Muscle layer of colon (tissue), 2 donors: ENCODE data around the gene MEN1.

Source experiments
- H3K27ac ChIP-seq: one replicate; pipeline ENCODE4 v1.7.0; 2013; ENCODE audit warnings: low read depth, mild to moderate bottlenecking, low read length, moderate library complexity
- H3K27me3 ChIP-seq, 2 donors: one replicate each; pipeline ENCODE4 v1.7.0; 2013; ENCODE audit warnings: low read length in 2 of 2, mild to moderate bottlenecking in 2 of 2; ENCODE audit not compliant: insufficient read depth in 2 of 2, control insufficient read depth in 1 of 2
- H3K36me3 ChIP-seq: one replicate; pipeline ENCODE4 v1.7.0; 2013; ENCODE audit warnings: mild to moderate bottlenecking, low read length; ENCODE audit not compliant: insufficient read depth
- H3K4me1 ChIP-seq: one replicate; pipeline ENCODE4 v1.7.0; 2013; ENCODE audit warnings: mild to moderate bottlenecking, low read length; ENCODE audit not compliant: insufficient read depth
- H3K4me3 ChIP-seq, 2 donors: one replicate each; pipeline ENCODE4 v1.7.0; 2013; ENCODE audit warnings: low read length in 2 of 2, low read depth in 1 of 2, mild to moderate bottlenecking in 1 of 2, moderate library complexity in 1 of 2
- H3K9ac ChIP-seq: one replicate; pipeline ENCODE4 v1.7.0; 2013; ENCODE audit warnings: low read length
- H3K9me3 ChIP-seq: one replicate; pipeline ENCODE4 v1.7.0; 2013; ENCODE audit warnings: mild to moderate bottlenecking, low read length
- donor health status: abdominal sarcoma.
- donor health status: Adenocarcinoma of cecum.

The MEN1 gene

GRCh38 chr11:64796047-64796756 lies 14.1 kb downstream of the MEN1 start:
- H3K27me3 ChIP-seq: no peaks in the 10 kb centered on the region
- H3K4me1 ChIP-seq: no peaks in the 10 kb centered on the region
- no peaks in the 10 kb centered on the region for H3K9me3 ChIP-seq
- no peak overlapping the region for H3K4me3 ChIP-seq
- no peak overlapping the region for H3K27ac ChIP-seq
- H3K36me3 ChIP-seq: peaks cover 9% of the 10 kb centered on the region
- no peak overlapping the region for H3K9ac ChIP-seq

- Histone ChIP-seq H3K4me3 (no peak overlapping the region), H3K36me3 (peaks cover 9% of the 10 kb centered on the region)
These were observed 15.8 kb downstream of the MEN1 start for GRCh38 chr11:64794526-64794925.

GRCh38 chr11:64793271-64794160 lies 16.8 kb downstream of the MEN1 start:
- Histone ChIP-seq H3K36me3 (peaks cover 15% of the 10 kb centered on the region), H3K4me3 (no peak overlapping the region), H3K27me3 (no peaks in the 10 kb centered on the region), H3K9me3 (no peaks in the 10 kb centered on the region), H3K27ac (no peak overlapping the region), H3K9ac (no peak overlapping the region), H3K4me1 (no peaks in the 10 kb centered on the region)

More at GRCh38 chr11:64794526-64794925, 15.8 kb downstream of the MEN1 start:
- Histone ChIP-seq H3K27ac (no peak overlapping the region), H3K9me3 (no peaks in the 10 kb centered on the region), H3K27me3 (no peaks in the 10 kb centered on the region), H3K4me1 (no peaks in the 10 kb centered on the region), H3K9ac (no peak overlapping the region)

GRCh38 chr11:64792482-64792881 lies 17.9 kb downstream of the MEN1 start:
- Histone ChIP-seq H3K9ac (no peak overlapping the region), H3K27ac (no peak overlapping the region), H3K9me3 (no peaks in the 10 kb centered on the region), H3K4me1 (no peaks in the 10 kb centered on the region), H3K4me3 (no peak overlapping the region), H3K27me3 (no peaks in the 10 kb centered on the region), H3K36me3 (peaks cover 18% of the 10 kb centered on the region)

- Histone ChIP-seq H3K27me3 (no peaks in the 10 kb centered on the region), H3K4me3 (no peak overlapping the region), H3K27ac (no peak overlapping the region), H3K9me3 (no peaks in the 10 kb centered on the region), H3K9ac (no peak overlapping the region), H3K4me1 (no peaks in the 10 kb centered on the region), H3K36me3 (peaks cover 18% of the 10 kb centered on the region)
These were observed 18.5 kb downstream of the MEN1 start for GRCh38 chr11:64791781-64792291.

GRCh38 chr11:64790205-64791095 lies 19.9 kb downstream of the MEN1 start:
- no peaks in the 10 kb centered on the region for H3K4me1 ChIP-seq
- H3K36me3 ChIP-seq: peaks cover 9% of the 10 kb centered on the region
- no peak overlapping the region for H3K27ac ChIP-seq
- no peak overlapping the region for H3K9ac ChIP-seq
- no peaks in the 10 kb centered on the region for H3K9me3 ChIP-seq
- no peaks in the 10 kb centered on the region for H3K27me3 ChIP-seq
- H3K4me3 ChIP-seq: no peak overlapping the region

GRCh38 chr11:64789331-64790204 lies 20.8 kb downstream of the MEN1 start:
- no peak overlapping the region for H3K4me3 ChIP-seq
- H3K27me3 ChIP-seq: no peaks in the 10 kb centered on the region
- no peaks in the 10 kb centered on the region for H3K9me3 ChIP-seq
- H3K4me1 ChIP-seq: no peaks in the 10 kb centered on the region
- peaks cover 9% of the 10 kb centered on the region for H3K36me3 ChIP-seq
- H3K27ac ChIP-seq: no peak overlapping the region
- no peak overlapping the region for H3K9ac ChIP-seq

- Histone ChIP-seq H3K4me1 (no peaks in the 10 kb centered on the region), H3K27me3 (no peaks in the 10 kb centered on the region), H3K9me3 (no peaks in the 10 kb centered on the region), H3K4me3 (no peak overlapping the region), H3K27ac (no peak overlapping the region), H3K36me3 (peaks cover 9% of the 10 kb centered on the region), H3K9ac (no peak overlapping the region)
These were observed 21.8 kb downstream of the MEN1 start for GRCh38 chr11:64788321-64789215.

- Histone ChIP-seq H3K27ac (no peak overlapping the region), H3K27me3 (no peaks in the 10 kb centered on the region), H3K9ac (no peak overlapping the region)
These were observed 22.6 kb downstream of the MEN1 start for GRCh38 chr11:64787526-64788320.

More at GRCh38 chr11:64787526-64788320, 22.6 kb downstream of the MEN1 start:
- peaks cover 9% of the 10 kb centered on the region for H3K36me3 ChIP-seq
- H3K4me3 ChIP-seq: no peak overlapping the region
- H3K4me1 ChIP-seq: no peaks in the 10 kb centered on the region
- no peaks in the 10 kb centered on the region for H3K9me3 ChIP-seq
